Smooth muscle cell (in vitro differentiated cells): ENCODE data around the gene PLA2G4F. TPM values are rescaled to one million over a fixed set of nuclear protein-coding genes. Genes with fewer than 3 reads are reported as not detected.

ENCODE experiments used
- DNase-seq: peaks from one replicate; lab custom pipeline; 2025; ENCODE audit not compliant: unreplicated experiment; lab: John Stamatoyannopoulos, UW
- H2AFZ ChIP-seq: fragments of 200-600 bp; sonication (generic); 2 replicates; pipeline ENCODE4 v1.6.0; 2016; ENCODE audit warnings: antibody characterized with exemption, low read depth, mild to moderate bottlenecking
- H3F3A ChIP-seq: fragments of 200-600 bp; sonication (generic); 2 replicates; pipeline ENCODE4 v1.6.0; 2017; ENCODE audit warnings: antibody characterized with exemption, low read depth
- H3K27ac ChIP-seq: fragments of 200-600 bp; sonication (generic); 2 replicates; pipeline ENCODE4 v1.5.1; 2016; ENCODE audit warnings: low read depth, mild to moderate bottlenecking
- H3K27me3 ChIP-seq: fragments of 200-600 bp; sonication (generic); 2 replicates; pipeline ENCODE4 v1.6.1; 2016; ENCODE audit warnings: low read depth, mild to moderate bottlenecking
- H3K36me3 ChIP-seq: fragments of 200-600 bp; sonication (generic); 2 replicates; pipeline ENCODE4 v1.5.1; 2016; ENCODE audit warnings: low read depth
- H3K4me1 ChIP-seq: fragments of 200-600 bp; sonication (generic); 2 replicates; pipeline ENCODE4 v1.5.1; 2016; ENCODE audit warnings: low read depth
- H3K4me2 ChIP-seq: fragments of 200-600 bp; sonication (generic); 2 replicates; pipeline ENCODE4 v1.6.0; 2016; ENCODE audit warnings: mild to moderate bottlenecking
- H3K4me3 ChIP-seq: fragments of 200-600 bp; sonication (generic); 2 replicates; pipeline ENCODE4 v1.5.1; 2016; ENCODE audit warnings: mild to moderate bottlenecking
- H3K79me2 ChIP-seq: fragments of 200-600 bp; sonication (generic); 2 replicates; pipeline ENCODE4 v1.6.0; 2016; ENCODE audit warnings: low read depth, mild to moderate bottlenecking
- H3K9ac ChIP-seq: fragments of 200-600 bp; sonication (generic); 2 replicates; pipeline ENCODE4 v1.6.0; 2016; ENCODE audit warnings: low read depth
- H3K9me3 ChIP-seq: fragments of 200-600 bp; sonication (generic); replicated peaks from 2 replicates; pipeline ENCODE4 v1.5.1; 2016; ENCODE audit warnings: low read depth
- H4K20me1 ChIP-seq: fragments of 200-600 bp; sonication (generic); 2 replicates; pipeline ENCODE4 v1.6.0; 2016; ENCODE audit warnings: low read depth
- WGBS: methylation state at CpG from one replicate; pipeline ENCODE4 v1.1.7; 2016; ENCODE audit warnings: low lambda C conversion rate; 5-methylcytosine and 5-hydroxymethylcytosine counted together
- polyA plus RNA-seq: library from polyadenylated mRNA; unstranded; fragments of >200 nt; fragmentation: Nextera tagmentation; extraction: Ambion mirVana; gene quantifications from 2 replicates; pipeline ENCODE4 v1.2.1, GENCODE V29; 2016
- total RNA-seq: library from RNA; depleted of rRNA; stranded (reverse); fragments of >200 nt; gene quantifications from 2 replicates; pipeline ENCODE4 v1.2.3, GENCODE V29; 2014
- TF ChIP-seq, protein P1 (sequence below): fragments of 200-600 bp; sonication (generic); IDR thresholded peaks from 2 replicates; pipeline ENCODE4 v1.5.1; 2017; ENCODE audit warnings: borderline replicate concordance, mild to moderate bottlenecking, antibody characterized with exemption; ENCODE audit not compliant: insufficient read depth, poor library complexity, severe bottlenecking

The PLA2G4F gene
- total and polyA plus RNA-seq, 2 experiments from 2014 or later = 0.46 to 1.3 TPM

- WGBS = 98% methylated on average over 3 of the region's 3 CpGs
- Histone ChIP-seq H3K27me3 (no peaks in the 10 kb centered on the region), H3F3A (no peaks in the 10 kb centered on the region), H4K20me1 (peaks cover 35% of the 10 kb centered on the region), H3K4me1 (no peaks in the 10 kb centered on the region), H3K4me3 (no peak overlapping the region), H3K4me2 (no peak overlapping the region), H3K9me3 (no peaks in the 10 kb centered on the region), H2AFZ (no peak overlapping the region), H3K27ac (no peak overlapping the region), H3K36me3 (peaks cover 20% of the 10 kb centered on the region), H3K79me2 (peaks cover 4% of the 10 kb centered on the region), H3K9ac (no peak overlapping the region)
- TF ChIP-seq, protein P1, sequence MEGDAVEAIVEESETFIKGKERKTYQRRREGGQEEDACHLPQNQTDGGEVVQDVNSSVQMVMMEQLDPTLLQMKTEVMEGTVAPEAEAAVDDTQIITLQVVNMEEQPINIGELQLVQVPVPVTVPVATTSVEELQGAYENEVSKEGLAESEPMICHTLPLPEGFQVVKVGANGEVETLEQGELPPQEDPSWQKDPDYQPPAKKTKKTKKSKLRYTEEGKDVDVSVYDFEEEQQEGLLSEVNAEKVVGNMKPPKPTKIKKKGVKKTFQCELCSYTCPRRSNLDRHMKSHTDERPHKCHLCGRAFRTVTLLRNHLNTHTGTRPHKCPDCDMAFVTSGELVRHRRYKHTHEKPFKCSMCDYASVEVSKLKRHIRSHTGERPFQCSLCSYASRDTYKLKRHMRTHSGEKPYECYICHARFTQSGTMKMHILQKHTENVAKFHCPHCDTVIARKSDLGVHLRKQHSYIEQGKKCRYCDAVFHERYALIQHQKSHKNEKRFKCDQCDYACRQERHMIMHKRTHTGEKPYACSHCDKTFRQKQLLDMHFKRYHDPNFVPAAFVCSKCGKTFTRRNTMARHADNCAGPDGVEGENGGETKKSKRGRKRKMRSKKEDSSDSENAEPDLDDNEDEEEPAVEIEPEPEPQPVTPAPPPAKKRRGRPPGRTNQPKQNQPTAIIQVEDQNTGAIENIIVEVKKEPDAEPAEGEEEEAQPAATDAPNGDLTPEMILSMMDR = no peak
- DNase-seq = no peak
These were observed 36.9 kb upstream of the PLA2G4F start for GRCh38 chr15:42193383-42193782.

- no peak for DNase-seq
- TF ChIP-seq, protein P1 = no peak
- Histone ChIP-seq H3K27me3 (no peaks in the 10 kb centered on the region), H3K79me2 (peaks cover 4% of the 10 kb centered on the region), H3K4me2 (no peak overlapping the region), H3K27ac (no peak overlapping the region), H3K9me3 (no peaks in the 10 kb centered on the region), H3F3A (no peaks in the 10 kb centered on the region), H4K20me1 (peaks cover 35% of the 10 kb centered on the region), H2AFZ (no peak overlapping the region), H3K4me3 (no peak overlapping the region), H3K36me3 (peaks cover 28% of the 10 kb centered on the region), H3K9ac (no peak overlapping the region), H3K4me1 (no peaks in the 10 kb centered on the region)
- 93% methylated on average over 8 of the region's 8 CpGs for whole genome bisulfite sequencing
These were observed 35.3 kb upstream of the PLA2G4F start for GRCh38 chr15:42191610-42192346.

- peaks cover 4% of the 10 kb centered on the region for H3K79me2 ChIP-seq
- no peaks in the 10 kb centered on the region for H3F3A ChIP-seq
- H3K4me3 ChIP-seq = no peak overlapping the region
- H3K27ac ChIP-seq = no peak overlapping the region
- no peak for DNase-seq
- 100% methylated on average over 2 of the region's 2 CpGs for WGBS
- no peaks in the 10 kb centered on the region for H3K9me3 ChIP-seq
- no peak overlapping the region for H2AFZ ChIP-seq
- H3K27me3 ChIP-seq = no peaks in the 10 kb centered on the region
- TF ChIP-seq, protein P1 = no peak
- peaks cover 28% of the 10 kb centered on the region for H3K36me3 ChIP-seq
- H4K20me1 ChIP-seq = peaks cover 35% of the 10 kb centered on the region
- no peak overlapping the region for H3K4me2 ChIP-seq
- H3K4me1 ChIP-seq = no peaks in the 10 kb centered on the region
- no peak overlapping the region for H3K9ac ChIP-seq
These were observed 33.9 kb upstream of the PLA2G4F start for GRCh38 chr15:42190370-42190769.

GRCh38 chr15:42185801-42186200 lies 29.4 kb upstream of the PLA2G4F start:
- H3K36me3 ChIP-seq = peaks cover 30% of the 10 kb centered on the region
- 100% methylated on average over 1 of the region's 1 CpG for WGBS

More at GRCh38 chr15:42185801-42186200, 29.4 kb upstream of the PLA2G4F start:
- DNase-seq = no peak
- H3K27me3 ChIP-seq = no peaks in the 10 kb centered on the region
- H4K20me1 ChIP-seq = no peaks in the 10 kb centered on the region
- H3K9me3 ChIP-seq = no peaks in the 10 kb centered on the region
- TF ChIP-seq, protein P1 = no peak
- no peaks in the 10 kb centered on the region for H3K4me1 ChIP-seq
- no peak overlapping the region for H3K9ac ChIP-seq
- no peak overlapping the region for H3K4me3 ChIP-seq
- H3K79me2 ChIP-seq = no peaks in the 10 kb centered on the region
- no peak overlapping the region for H3K27ac ChIP-seq
- H2AFZ ChIP-seq = no peak overlapping the region
- H3K4me2 ChIP-seq = no peak overlapping the region
- H3F3A ChIP-seq = no peaks in the 10 kb centered on the region
